HepG2 (cell line): ENCODE measurements around the gene SERINC2. TPM values are rescaled to one million over a fixed set of nuclear protein-coding genes. Genes with fewer than 3 reads are reported as not detected.
A peak's percentile ranks its signal among the peaks of the same experiment; 100 is the strongest.

Experiments
- ATF1 ChIP-seq: IDR thresholded peaks from 2 replicates; pipeline ENCODE4 v1.6.1; 2016; ENCODE audit warnings: mild to moderate bottlenecking, control low read depth
- BHLHE40 ChIP-seq: IDR thresholded peaks from 2 replicates; pipeline ENCODE4 v1.6.1; 2011; ENCODE audit warnings: low read length, improper control_type of control experiment
- BRCA1 ChIP-seq: sonication (generic); formaldehyde crosslinking; IDR thresholded peaks from 2 replicates; pipeline ENCODE4 v1.4.0; 2020; ENCODE audit warnings: missing genetic modification reagents
- BRD4 ChIP-seq: sonication (generic); formaldehyde crosslinking; IDR thresholded peaks from 2 replicates; pipeline ENCODE4 v1.4.0; 2020; ENCODE audit warnings: missing genetic modification reagents
- GATA4 ChIP-seq: sonication (generic); IDR thresholded peaks from 2 replicates; pipeline ENCODE4 v1.6.1; 2016; ENCODE audit warnings: antibody characterized with exemption, low read depth, borderline replicate concordance
- GTF2F1 ChIP-seq: fragments of 150-350 bp; IDR thresholded peaks from 2 replicates; pipeline ENCODE4 v1.6.1; 2014; ENCODE audit warnings: low read length
- HOXA3 ChIP-seq: sonication (generic); formaldehyde crosslinking; IDR thresholded peaks from 2 replicates; pipeline ENCODE4 v1.5.0; 2020; ENCODE audit warnings: missing genetic modification reagents
- NFKB2 ChIP-seq: sonication (generic); formaldehyde crosslinking; IDR thresholded peaks from 2 replicates; pipeline ENCODE4 v1.4.0; 2020; ENCODE audit warnings: missing genetic modification reagents, borderline replicate concordance
- NPAS2 ChIP-seq: sonication (generic); formaldehyde crosslinking; IDR thresholded peaks from 2 replicates; pipeline ENCODE4 v1.8.0; 2022; ENCODE audit warnings: mild to moderate bottlenecking, missing genetic modification reagents, borderline replicate concordance
- PAWR ChIP-seq: sonication (generic); formaldehyde crosslinking; IDR thresholded peaks from 2 replicates; pipeline ENCODE4 v1.4.0; 2020; ENCODE audit warnings: missing genetic modification reagents, mild to moderate bottlenecking, borderline replicate concordance
- PCBP2 ChIP-seq: fragments of 200-400 bp; formaldehyde crosslinking; optimal IDR thresholded peaks from 2 replicates; pipeline ENCODE3; 2018; ENCODE audit warnings: low read length, low read depth; ENCODE audit not compliant: poor library complexity, severe bottlenecking
- SATB2 ChIP-seq: sonication (generic); formaldehyde crosslinking; IDR thresholded peaks from 2 replicates; pipeline ENCODE4 v1.5.0; 2020; ENCODE audit warnings: missing genetic modification reagents
- TCF7 ChIP-seq: sonication (generic); IDR thresholded peaks from 2 replicates; pipeline ENCODE4 v1.6.1; 2016; ENCODE audit warnings: antibody characterized with exemption, low read depth
- ZBTB7B ChIP-seq: sonication (generic); formaldehyde crosslinking; IDR thresholded peaks from 2 replicates; pipeline ENCODE4 v1.4.0; 2020; ENCODE audit warnings: missing genetic modification reagents
- ZKSCAN1 ChIP-seq: fragments of 150-350 bp; IDR thresholded peaks from 2 replicates; pipeline ENCODE4 v1.6.1; 2014; ENCODE audit warnings: low read length
- ZNF335 ChIP-seq: sonication (generic); formaldehyde crosslinking; IDR thresholded peaks from 2 replicates; pipeline ENCODE4 v1.4.0; 2020; ENCODE audit warnings: missing genetic modification reagents
- ZNF496 ChIP-seq: sonication (generic); formaldehyde crosslinking; IDR thresholded peaks from 2 replicates; pipeline ENCODE4 v1.8.1; 2023; ENCODE audit warnings: mild to moderate bottlenecking, moderate library complexity, missing genetic modification reagents; ENCODE audit not compliant: insufficient replicate concordance
- ZNF83 ChIP-seq: sonication (generic); formaldehyde crosslinking; IDR thresholded peaks from 2 replicates; pipeline ENCODE4 v1.4.0; 2020; ENCODE audit warnings: missing genetic modification reagents, mild to moderate bottlenecking, borderline replicate concordance
- ZSCAN20 ChIP-seq: sonication (generic); formaldehyde crosslinking; IDR thresholded peaks from 2 replicates; pipeline ENCODE4 v1.4.0; 2020; ENCODE audit warnings: missing genetic modification reagents, mild to moderate bottlenecking, borderline replicate concordance
- ZSCAN29 ChIP-seq: sonication (generic); formaldehyde crosslinking; conservative IDR thresholded peaks from 2 replicates; pipeline ENCODE4 v1.4.0; 2020; ENCODE audit warnings: mild to moderate bottlenecking, missing genetic modification reagents
- polyA plus RNA-seq, 8 experiments: library from polyadenylated mRNA; depleted of rRNA in 3 of 8; stranded (reverse) in 7 of 8; unstranded in 1 of 8; fragments of >200 nt; fragmentation: Illumina TruSeq in 4 of 8; extraction: Trizol in 4 of 8; gene quantifications; 2 replicates each; pipeline versions ENCODE4 v1.2.1 to v1.2.3, GENCODE V29; 2011 to 2016; ENCODE audit warnings: low read depth in 4 of 8, missing spikeins in 1 of 8, mixed read lengths in 1 of 8; ENCODE audit not compliant: insufficient read depth in 1 of 8
- total RNA-seq, 5 experiments: library from RNA; depleted of rRNA; stranded (reverse); fragments of >200 nt; fragmentation: Illumina TruSeq; extraction: Trizol; gene quantifications; 2 replicates each; pipeline ENCODE4 v1.2.3, GENCODE V29; 2016; ENCODE audit warnings: low read depth in 1 of 5
- TF ChIP-seq, protein P1 (sequence below): sonication (generic); formaldehyde crosslinking; IDR thresholded peaks from 2 replicates; pipeline ENCODE4 v1.5.1; 2020; ENCODE audit warnings: missing genetic modification reagents, mild to moderate bottlenecking, borderline replicate concordance
- TF ChIP-seq, protein P2 (sequence below): sonication (generic); formaldehyde crosslinking; conservative IDR thresholded peaks from 2 replicates; pipeline ENCODE4 v1.4.0; 2020; ENCODE audit warnings: missing genetic modification reagents
- TF ChIP-seq, protein P3 (sequence below): sonication (generic); formaldehyde crosslinking; IDR thresholded peaks from 2 replicates; pipeline ENCODE4 v1.4.0; 2020; ENCODE audit warnings: missing genetic modification reagents
- TF ChIP-seq, protein P4 (sequence below): sonication (generic); formaldehyde crosslinking; IDR thresholded peaks from 2 replicates; pipeline ENCODE4 v1.4.0; 2020; ENCODE audit warnings: mild to moderate bottlenecking, missing genetic modification reagents

SERINC2 gene
- total and polyA plus RNA-seq, 2 of the 13 experiments (the other 11 are each of a cell fraction or from before 2014, with no cell fraction given) = 4.8 to 126 TPM

DNA sequence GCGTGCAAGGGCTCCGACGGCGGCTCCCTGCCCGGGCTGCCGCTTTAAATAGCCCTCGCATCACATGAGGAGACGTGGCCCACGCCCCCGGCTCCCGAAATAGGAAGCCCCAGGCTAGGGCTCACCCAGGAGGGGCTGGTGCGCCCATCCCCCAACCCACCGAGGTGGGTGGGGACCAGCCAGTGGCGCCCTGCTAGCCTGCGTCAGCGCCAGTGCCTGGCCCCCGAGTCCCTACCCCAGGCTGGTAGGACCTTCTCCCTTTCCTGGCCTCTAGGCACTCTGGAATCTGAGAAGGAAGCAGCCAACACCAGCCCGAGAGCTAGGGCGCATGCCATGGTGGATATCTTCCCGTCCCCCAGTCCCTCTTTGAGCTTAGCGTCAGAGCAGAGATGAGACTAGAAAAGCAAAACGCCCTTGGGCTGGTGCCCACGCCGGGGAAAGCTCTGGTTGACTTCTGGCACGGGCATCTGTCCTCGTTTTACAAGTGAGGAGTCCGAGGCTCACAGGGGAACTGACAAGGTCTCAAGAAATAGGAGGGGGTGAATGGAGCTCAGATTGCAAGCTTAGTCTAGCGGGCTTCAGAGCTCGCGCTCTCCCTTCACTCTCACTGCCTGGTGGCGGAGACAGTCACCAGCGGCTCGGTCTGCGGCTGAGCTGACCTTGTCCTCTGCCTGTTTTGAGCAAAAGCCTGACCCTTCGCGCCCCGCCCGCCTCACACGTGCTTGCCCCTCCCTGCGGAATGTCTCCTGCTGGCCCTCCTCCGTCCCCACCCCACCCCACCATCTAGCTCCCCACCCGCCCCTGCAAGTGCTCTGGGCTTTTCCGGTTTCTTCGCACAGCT is 39.7 kb upstream of the SERINC2 start, which contains the start of gene FABP3 (continued):
- TF ChIP-seq, protein P1, sequence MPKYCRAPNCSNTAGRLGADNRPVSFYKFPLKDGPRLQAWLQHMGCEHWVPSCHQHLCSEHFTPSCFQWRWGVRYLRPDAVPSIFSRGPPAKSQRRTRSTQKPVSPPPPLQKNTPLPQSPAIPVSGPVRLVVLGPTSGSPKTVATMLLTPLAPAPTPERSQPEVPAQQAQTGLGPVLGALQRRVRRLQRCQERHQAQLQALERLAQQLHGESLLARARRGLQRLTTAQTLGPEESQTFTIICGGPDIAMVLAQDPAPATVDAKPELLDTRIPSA = no peak
- no peak for TF ChIP-seq ZNF496
- no peak for TF ChIP-seq NPAS2
- no peak for TF ChIP-seq ZSCAN29
- TF ChIP-seq, protein P2, sequence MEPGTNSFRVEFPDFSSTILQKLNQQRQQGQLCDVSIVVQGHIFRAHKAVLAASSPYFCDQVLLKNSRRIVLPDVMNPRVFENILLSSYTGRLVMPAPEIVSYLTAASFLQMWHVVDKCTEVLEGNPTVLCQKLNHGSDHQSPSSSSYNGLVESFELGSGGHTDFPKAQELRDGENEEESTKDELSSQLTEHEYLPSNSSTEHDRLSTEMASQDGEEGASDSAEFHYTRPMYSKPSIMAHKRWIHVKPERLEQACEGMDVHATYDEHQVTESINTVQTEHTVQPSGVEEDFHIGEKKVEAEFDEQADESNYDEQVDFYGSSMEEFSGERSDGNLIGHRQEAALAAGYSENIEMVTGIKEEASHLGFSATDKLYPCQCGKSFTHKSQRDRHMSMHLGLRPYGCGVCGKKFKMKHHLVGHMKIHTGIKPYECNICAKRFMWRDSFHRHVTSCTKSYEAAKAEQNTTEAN (CRISPR knock-in tag) = no peak
- TF ChIP-seq, protein P3, sequence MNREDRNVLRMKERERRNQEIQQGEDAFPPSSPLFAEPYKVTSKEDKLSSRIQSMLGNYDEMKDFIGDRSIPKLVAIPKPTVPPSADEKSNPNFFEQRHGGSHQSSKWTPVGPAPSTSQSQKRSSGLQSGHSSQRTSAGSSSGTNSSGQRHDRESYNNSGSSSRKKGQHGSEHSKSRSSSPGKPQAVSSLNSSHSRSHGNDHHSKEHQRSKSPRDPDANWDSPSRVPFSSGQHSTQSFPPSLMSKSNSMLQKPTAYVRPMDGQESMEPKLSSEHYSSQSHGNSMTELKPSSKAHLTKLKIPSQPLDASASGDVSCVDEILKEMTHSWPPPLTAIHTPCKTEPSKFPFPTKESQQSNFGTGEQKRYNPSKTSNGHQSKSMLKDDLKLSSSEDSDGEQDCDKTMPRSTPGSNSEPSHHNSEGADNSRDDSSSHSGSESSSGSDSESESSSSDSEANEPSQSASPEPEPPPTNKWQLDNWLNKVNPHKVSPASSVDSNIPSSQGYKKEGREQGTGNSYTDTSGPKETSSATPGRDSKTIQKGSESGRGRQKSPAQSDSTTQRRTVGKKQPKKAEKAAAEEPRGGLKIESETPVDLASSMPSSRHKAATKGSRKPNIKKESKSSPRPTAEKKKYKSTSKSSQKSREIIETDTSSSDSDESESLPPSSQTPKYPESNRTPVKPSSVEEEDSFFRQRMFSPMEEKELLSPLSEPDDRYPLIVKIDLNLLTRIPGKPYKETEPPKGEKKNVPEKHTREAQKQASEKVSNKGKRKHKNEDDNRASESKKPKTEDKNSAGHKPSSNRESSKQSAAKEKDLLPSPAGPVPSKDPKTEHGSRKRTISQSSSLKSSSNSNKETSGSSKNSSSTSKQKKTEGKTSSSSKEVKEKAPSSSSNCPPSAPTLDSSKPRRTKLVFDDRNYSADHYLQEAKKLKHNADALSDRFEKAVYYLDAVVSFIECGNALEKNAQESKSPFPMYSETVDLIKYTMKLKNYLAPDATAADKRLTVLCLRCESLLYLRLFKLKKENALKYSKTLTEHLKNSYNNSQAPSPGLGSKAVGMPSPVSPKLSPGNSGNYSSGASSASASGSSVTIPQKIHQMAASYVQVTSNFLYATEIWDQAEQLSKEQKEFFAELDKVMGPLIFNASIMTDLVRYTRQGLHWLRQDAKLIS = no peak
- 0 out of 2 replicates have a peak, but pooled peaks have one; percentile 22 for TF ChIP-seq BRD4
- TF ChIP-seq ZNF335 (CRISPR knock-in tag) = no peak
- no peak; the same call in 1 of the 2 replicates for TF ChIP-seq ZNF83 (CRISPR knock-in tag)
- peak; percentile 50; the same call in 1 of the 2 replicates for TF ChIP-seq HOXA3 (CRISPR knock-in tag)
- TF ChIP-seq PAWR (CRISPR knock-in tag) = no peak
- no peak for TF ChIP-seq GATA4
- no peak for TF ChIP-seq PCBP2
- TF ChIP-seq BRCA1 (CRISPR knock-in tag) = no peak
- no peak for TF ChIP-seq NFKB2
- no peak for TF ChIP-seq TCF7
- no peak for TF ChIP-seq ZSCAN20 (CRISPR knock-in tag)
- TF ChIP-seq SATB2 (CRISPR knock-in tag) = no peak
- TF ChIP-seq, protein P4, sequence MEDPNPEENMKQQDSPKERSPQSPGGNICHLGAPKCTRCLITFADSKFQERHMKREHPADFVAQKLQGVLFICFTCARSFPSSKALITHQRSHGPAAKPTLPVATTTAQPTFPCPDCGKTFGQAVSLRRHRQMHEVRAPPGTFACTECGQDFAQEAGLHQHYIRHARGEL = no peak
- TF ChIP-seq ATF1 (CRISPR knock-in tag) = no peak
- peak; percentile 90 for TF ChIP-seq BHLHE40
- no peak for TF ChIP-seq GTF2F1
- TF ChIP-seq ZKSCAN1 = no peak
- no peak for TF ChIP-seq ZBTB7B (CRISPR knock-in tag)
